Neural progenitor cell (in vitro differentiated cells): ENCODE data around the gene ECM2. TPM values are rescaled to one million over a fixed set of nuclear protein-coding genes. Genes with fewer than 3 reads are reported as not detected.

Experiments used
- DNase-seq: peaks from one replicate; pipeline ENCODE4 v3.0.0-alpha.2; 2016; ENCODE audit warnings: low spot score
- H2AFZ ChIP-seq: fragments of 200-600 bp; sonication (generic); replicated peaks from 2 replicates; pipeline ENCODE4 v1.6.1; 2016; ENCODE audit warnings: antibody characterized with exemption
- H3F3A ChIP-seq: fragments of 200-600 bp; sonication (generic); 2 replicates; pipeline ENCODE4 v1.6.1; 2016; ENCODE audit warnings: antibody characterized with exemption, low read depth
- H3K27ac ChIP-seq: fragments of 200-600 bp; sonication (generic); 2 replicates; pipeline ENCODE4 v1.5.1; 2016; ENCODE audit warnings: mild to moderate bottlenecking
- H3K27me3 ChIP-seq: fragments of 200-600 bp; sonication (generic); 2 replicates; pipeline ENCODE4 v1.6.1; 2016; ENCODE audit warnings: mild to moderate bottlenecking, moderate library complexity
- H3K36me3 ChIP-seq: fragments of 200-600 bp; sonication (generic); 2 replicates; pipeline ENCODE4 v1.5.1; 2016
- H3K4me1 ChIP-seq: fragments of 200-600 bp; sonication (generic); 2 replicates; pipeline ENCODE4 v1.6.1; 2016; ENCODE audit warnings: mixed run types
- H3K4me2 ChIP-seq: fragments of 200-600 bp; sonication (generic); 2 replicates; pipeline ENCODE4 v1.6.1; 2016
- H3K4me3 ChIP-seq: fragments of 200-600 bp; sonication (generic); 2 replicates; pipeline ENCODE4 v1.5.1; 2016
- H3K79me2 ChIP-seq: fragments of 200-600 bp; sonication (generic); 2 replicates; pipeline ENCODE4 v1.6.1; 2016; ENCODE audit warnings: low read depth
- H3K9ac ChIP-seq: fragments of 200-600 bp; sonication (generic); 2 replicates; pipeline ENCODE4 v1.6.1; 2016
- H3K9me3 ChIP-seq: fragments of 200-600 bp; sonication (generic); 2 replicates; pipeline ENCODE4 v1.5.1; 2016; ENCODE audit warnings: low read depth
- H4K20me1 ChIP-seq: fragments of 200-600 bp; sonication (generic); 2 replicates; pipeline ENCODE4 v1.6.1; 2016; ENCODE audit warnings: low read depth
- H3K27ac Mint-ChIP-seq: 3 replicates; pipeline ENCODE4 v1.8.0; 2021; ENCODE audit warnings: mixed read lengths
- H3K27me3 Mint-ChIP-seq: 2 replicates; pipeline ENCODE4 v1.8.0; 2022; ENCODE audit warnings: low read depth, mild to moderate bottlenecking, inconsistent platforms, moderate library complexity, mixed read lengths; ENCODE audit not compliant: insufficient read depth
- H3K36me3 Mint-ChIP-seq: 3 replicates; pipeline ENCODE4 v1.8.0; 2021; ENCODE audit warnings: mixed read lengths
- H3K4me1 Mint-ChIP-seq: 3 replicates; pipeline ENCODE4 v1.8.0; 2021; ENCODE audit warnings: mixed read lengths
- H3K4me3 Mint-ChIP-seq: 3 replicates; pipeline ENCODE4 v1.8.0; 2021; ENCODE audit warnings: mild to moderate bottlenecking, moderate library complexity, mixed read lengths
- H3K9me3 Mint-ChIP-seq: 3 replicates; pipeline ENCODE4 v1.8.0; 2020; ENCODE audit warnings: mixed read lengths
- EZH2 ChIP-seq: fragments of 200-600 bp; sonication (generic); IDR thresholded peaks from 2 replicates; pipeline ENCODE4 v1.6.1; 2017; ENCODE audit warnings: antibody characterized with exemption, mild to moderate bottlenecking, moderate library complexity
- EZH2phosphoT487 ChIP-seq: fragments of 200-600 bp; sonication (generic); IDR thresholded peaks from 2 replicates; pipeline ENCODE4 v1.6.1; 2017; ENCODE audit warnings: antibody characterized with exemption
- total RNA-seq: library from RNA; depleted of rRNA; stranded (reverse); fragments of >200 nt; gene quantifications from 2 replicates; pipeline ENCODE4 v1.2.3, GENCODE V29; 2015; ENCODE audit warnings: low replicate concordance
- TF ChIP-seq, protein P1 (sequence below): fragments of 200-600 bp; sonication (generic); IDR thresholded peaks from 2 replicates; pipeline ENCODE4 v1.5.1; 2017; ENCODE audit warnings: antibody characterized with exemption, mild to moderate bottlenecking

The ECM2 gene
- total RNA-seq, 1 donor from 2014 or later, result not detected

DNA sequence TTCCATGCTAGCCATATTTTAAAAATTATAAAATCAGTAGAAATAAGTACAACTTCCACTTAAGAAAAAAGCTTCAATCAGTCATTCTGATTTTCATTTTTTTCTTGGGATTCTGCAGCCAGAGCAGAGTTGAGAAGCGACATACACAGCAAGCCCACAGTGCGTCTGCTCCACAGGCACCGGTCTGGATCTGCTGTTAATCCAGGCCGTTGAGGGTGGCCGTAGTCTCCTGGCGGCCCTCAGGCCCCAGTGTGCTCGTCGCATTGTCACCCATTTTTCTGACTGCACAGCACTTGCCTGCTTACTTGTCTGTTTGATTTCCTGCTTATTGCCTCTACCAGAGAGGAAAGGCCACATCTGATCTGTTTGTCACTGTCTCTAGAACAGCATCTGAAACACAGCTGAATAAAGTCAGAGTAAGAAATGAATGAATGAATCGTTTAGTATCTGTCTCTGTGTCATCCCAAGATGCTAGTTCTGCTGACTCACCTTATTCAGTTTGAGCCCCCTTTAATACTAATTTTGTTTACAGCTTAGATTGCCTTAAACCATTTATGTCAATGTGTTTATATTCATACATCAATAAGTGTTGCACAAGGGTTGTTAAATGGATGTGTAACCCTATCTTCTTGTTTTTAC, 41.9 kb downstream of the ECM2 start:
- no peak overlapping the region for H2AFZ ChIP-seq
- no peaks in the 10 kb centered on the region for H3K4me1 Mint-ChIP-seq
- H3K27me3 ChIP-seq, result no peaks in the 10 kb centered on the region
- H3K9me3 ChIP-seq, result no peaks in the 10 kb centered on the region
- no peaks in the 10 kb centered on the region for H3K9me3 Mint-ChIP-seq
- H3F3A ChIP-seq, result no peaks in the 10 kb centered on the region
- no peak overlapping the region for H3K4me2 ChIP-seq
- H3K36me3 ChIP-seq, result no peaks in the 10 kb centered on the region
- no peak overlapping the region for H3K27ac ChIP-seq
- no peak overlapping the region for H3K4me3 Mint-ChIP-seq
- H3K79me2 ChIP-seq, result no peaks in the 10 kb centered on the region
- no peaks in the 10 kb centered on the region for H4K20me1 ChIP-seq
- no peak overlapping the region for H3K4me3 ChIP-seq
- no peaks in the 10 kb centered on the region for H3K36me3 Mint-ChIP-seq
- H3K27ac Mint-ChIP-seq, result no peak overlapping the region
- peaks cover 4% of the 10 kb centered on the region for H3K4me1 ChIP-seq
- H3K27me3 Mint-ChIP-seq, result no peaks in the 10 kb centered on the region
- H3K9ac ChIP-seq, result no peak overlapping the region
- no peak for DNase-seq
- TF ChIP-seq EZH2phosphoT487, result no peak
- TF ChIP-seq, protein P1, sequence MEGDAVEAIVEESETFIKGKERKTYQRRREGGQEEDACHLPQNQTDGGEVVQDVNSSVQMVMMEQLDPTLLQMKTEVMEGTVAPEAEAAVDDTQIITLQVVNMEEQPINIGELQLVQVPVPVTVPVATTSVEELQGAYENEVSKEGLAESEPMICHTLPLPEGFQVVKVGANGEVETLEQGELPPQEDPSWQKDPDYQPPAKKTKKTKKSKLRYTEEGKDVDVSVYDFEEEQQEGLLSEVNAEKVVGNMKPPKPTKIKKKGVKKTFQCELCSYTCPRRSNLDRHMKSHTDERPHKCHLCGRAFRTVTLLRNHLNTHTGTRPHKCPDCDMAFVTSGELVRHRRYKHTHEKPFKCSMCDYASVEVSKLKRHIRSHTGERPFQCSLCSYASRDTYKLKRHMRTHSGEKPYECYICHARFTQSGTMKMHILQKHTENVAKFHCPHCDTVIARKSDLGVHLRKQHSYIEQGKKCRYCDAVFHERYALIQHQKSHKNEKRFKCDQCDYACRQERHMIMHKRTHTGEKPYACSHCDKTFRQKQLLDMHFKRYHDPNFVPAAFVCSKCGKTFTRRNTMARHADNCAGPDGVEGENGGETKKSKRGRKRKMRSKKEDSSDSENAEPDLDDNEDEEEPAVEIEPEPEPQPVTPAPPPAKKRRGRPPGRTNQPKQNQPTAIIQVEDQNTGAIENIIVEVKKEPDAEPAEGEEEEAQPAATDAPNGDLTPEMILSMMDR, result no peak
- no peak for TF ChIP-seq EZH2

DNA sequence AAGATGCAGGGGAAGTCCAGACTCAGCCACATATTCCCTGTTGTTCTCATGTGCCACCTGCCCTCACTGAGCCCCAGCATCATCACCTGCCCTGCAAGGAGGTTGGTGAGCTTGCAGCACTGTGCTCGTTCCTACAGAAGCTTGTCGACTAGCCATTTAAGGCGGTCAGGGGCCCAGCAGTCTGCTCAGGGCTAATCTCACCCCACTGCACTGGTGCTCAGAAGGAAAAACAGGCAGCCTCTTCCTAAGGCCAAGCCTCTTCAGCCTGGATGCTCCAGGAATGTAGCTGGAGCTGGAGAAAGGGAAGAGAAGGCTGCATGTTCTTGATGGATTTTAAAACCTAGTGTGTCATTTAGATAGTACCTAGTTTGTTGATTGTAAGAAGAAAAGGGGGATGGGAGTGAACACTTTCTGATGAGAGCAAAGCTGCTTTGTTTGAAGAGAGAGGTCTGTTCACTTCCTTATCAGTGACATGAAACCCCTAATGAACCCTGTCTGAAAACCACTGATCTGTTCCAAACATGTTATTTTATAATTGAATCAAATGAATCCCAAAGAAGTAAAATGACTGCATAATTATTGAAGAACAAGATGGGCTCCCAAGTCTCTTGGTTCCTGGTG, 42.9 kb downstream of the ECM2 start:
- Histone ChIP-seq H2AFZ (no peak overlapping the region), H3K4me2 (no peak overlapping the region), H3F3A (no peaks in the 10 kb centered on the region), H3K9me3 (no peaks in the 10 kb centered on the region), H3K9ac (no peak overlapping the region), H3K36me3 (no peaks in the 10 kb centered on the region), H3K4me3 (no peak overlapping the region), H4K20me1 (no peaks in the 10 kb centered on the region), H3K79me2 (no peaks in the 10 kb centered on the region), H3K27ac (no peak overlapping the region), H3K4me1 (no peaks in the 10 kb centered on the region), H3K27me3 (no peaks in the 10 kb centered on the region)
- Mint-ChIP-seq H3K27ac (no peak overlapping the region), H3K4me3 (no peak overlapping the region), H3K36me3 (no peaks in the 10 kb centered on the region), H3K9me3 (no peaks in the 10 kb centered on the region), H3K4me1 (no peaks in the 10 kb centered on the region), H3K27me3 (no peaks in the 10 kb centered on the region)
- DNase-seq, result peak; percentile 31
- TF ChIP-seq EZH2 (no peak), EZH2phosphoT487 (no peak)
- TF ChIP-seq, protein P1, result no peak

DNA sequence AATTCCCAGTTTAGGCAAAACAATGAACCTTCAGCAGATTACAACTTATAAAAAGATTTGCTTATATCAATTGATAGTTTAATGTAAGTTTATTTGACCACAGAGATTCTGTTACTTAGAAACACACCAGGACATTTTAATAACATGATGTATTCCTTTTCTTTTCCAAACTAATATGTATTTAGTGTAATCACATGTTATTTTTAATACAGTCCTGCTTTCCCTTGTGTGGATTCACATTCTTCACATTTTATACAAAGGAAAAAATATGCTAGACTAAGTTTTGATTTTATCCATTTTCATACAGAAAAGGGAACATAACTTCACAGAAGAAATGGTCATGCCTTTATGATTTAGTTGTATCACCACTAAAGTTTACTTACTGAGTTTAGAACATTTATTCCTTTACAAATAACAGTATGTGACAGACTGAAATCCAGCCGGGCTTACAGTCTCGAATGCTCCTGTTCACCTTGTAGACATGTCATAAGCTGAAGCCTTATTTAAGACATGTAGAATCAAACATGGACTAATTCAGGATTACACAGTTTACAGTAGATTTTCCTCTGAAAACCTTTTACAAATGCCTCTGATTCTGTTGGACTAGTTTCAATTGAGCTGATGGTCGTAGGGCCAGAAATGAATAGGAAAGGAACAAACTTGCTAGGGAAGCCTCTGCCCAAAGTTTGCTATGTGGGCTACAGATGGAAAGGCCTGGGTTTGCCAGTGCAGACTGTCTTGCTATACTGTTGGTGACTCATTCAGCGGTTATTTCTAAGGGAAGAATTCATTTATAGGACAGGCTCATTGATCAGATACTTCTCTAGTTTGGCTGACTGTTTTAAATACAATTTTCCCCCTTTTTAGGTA, 46.9 kb downstream of the ECM2 start:
- no peaks in the 10 kb centered on the region for H4K20me1 ChIP-seq
- no peak overlapping the region for H2AFZ ChIP-seq
- H3K4me2 ChIP-seq, result no peak overlapping the region
- H3K9me3 Mint-ChIP-seq, result no peaks in the 10 kb centered on the region
- TF ChIP-seq, protein P1, result no peak
- TF ChIP-seq EZH2phosphoT487 (no peak), EZH2 (no peak)
- H3K27me3 ChIP-seq, result no peaks in the 10 kb centered on the region
- H3K27ac ChIP-seq, result no peak overlapping the region
- H3K36me3 Mint-ChIP-seq, result no peaks in the 10 kb centered on the region
- no peaks in the 10 kb centered on the region for H3K79me2 ChIP-seq
- no peak for DNase-seq
- no peaks in the 10 kb centered on the region for H3K4me1 ChIP-seq
- no peak overlapping the region for H3K9ac ChIP-seq
- H3K27me3 Mint-ChIP-seq, result no peaks in the 10 kb centered on the region
- no peak overlapping the region for H3K4me3 ChIP-seq
- no peaks in the 10 kb centered on the region for H3K9me3 ChIP-seq
- H3K4me1 Mint-ChIP-seq, result no peaks in the 10 kb centered on the region
- no peaks in the 10 kb centered on the region for H3K36me3 ChIP-seq
- H3K27ac Mint-ChIP-seq, result no peak overlapping the region
- H3K4me3 Mint-ChIP-seq, result no peak overlapping the region
- no peaks in the 10 kb centered on the region for H3F3A ChIP-seq
